Esophagus muscularis mucosa (tissue), 3 donors: ENCODE data around the gene ZNF442.

Experiments used
- CTCF ChIP-seq, 3 experiments: fragments of 200-600 bp in 2 of 3; fragments of 450-650 bp in 1 of 3; sonication (generic) in 2 of 3; IDR thresholded peaks; one replicate each; pipeline ENCODE4 v1.5.1; 2017 to 2019; ENCODE audit warnings: antibody characterized with exemption in 3 of 3, mild to moderate bottlenecking in 2 of 3, moderate library complexity in 1 of 3
- POLR2A ChIP-seq: fragments of 450-650 bp; IDR thresholded peaks from one replicate; pipeline ENCODE4 v1.6.1; 2017; ENCODE audit warnings: antibody characterized with exemption, moderate library complexity, mild to moderate bottlenecking, low read depth
- POLR2AphosphoS5 ChIP-seq, 2 donors: sonication (generic); formaldehyde crosslinking; IDR thresholded peaks; one replicate each; pipeline ENCODE4 v1.6.1; 2017; ENCODE audit warnings: antibody characterized with exemption in 2 of 2

- TF ChIP-seq CTCF (IDR thresholded peaks at IDR 0.05) = no peak
- TF ChIP-seq POLR2A = peak; percentile 50
- peak; percentile 84 to 94 for TF ChIP-seq POLR2AphosphoS5 (IDR thresholded peaks at IDR 0.05)
These were observed 32.0 kb downstream of the ZNF442 start, which contains the start of gene ZNF563 for GRCh38 chr19:12333162-12334159.
